ENCODE data around the gene ZNF77. TPM values are rescaled to one million over a fixed set of nuclear protein-coding genes. Genes with fewer than 3 reads are reported as not detected.

Gene ZNF77
- total and polyA plus RNA-seq, 9 donors: 3.0 to 7.4 (median 5.2) TPM

DNA sequence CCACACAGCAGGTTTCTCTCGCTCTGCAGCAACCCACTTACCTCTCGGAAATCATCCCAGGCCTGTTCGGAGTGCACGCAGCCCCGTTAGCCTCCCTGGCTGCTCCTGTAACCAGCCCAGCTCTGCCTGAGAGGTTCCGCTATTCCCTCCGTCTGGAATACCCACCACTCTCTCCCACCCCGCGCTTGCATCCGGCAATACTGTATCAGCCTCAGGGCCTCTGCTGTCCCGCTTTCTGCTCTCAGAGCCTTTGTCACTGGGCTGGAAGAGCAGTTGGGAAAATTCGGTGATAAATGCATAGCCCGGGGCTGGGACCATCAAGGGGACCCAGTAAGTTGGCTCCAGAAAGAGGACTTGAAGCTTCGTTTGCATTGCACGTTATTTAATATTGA, 31.8 kb upstream of the ZNF77 start:
- intact Hi-C loops (cut with DNase I): no loop called here
- DNase-seq: no peak
- peaks cover 10% of the 10 kb centered on the region for H3K4me1 ChIP-seq (ENCODE audit: insufficient read depth)
- WGBS, 3 donors: 3 to 12% (median 9%) methylated on average over 15 of the region's 15 CpGs
- no peaks in the 10 kb centered on the region for H3K9me3 ChIP-seq
- TF ChIP-seq POLR2A (IDR thresholded peaks at IDR 0.05) (no peak), EP300 (IDR thresholded peaks at IDR 0.05) (no peak)
- TF ChIP-seq, protein P1, sequence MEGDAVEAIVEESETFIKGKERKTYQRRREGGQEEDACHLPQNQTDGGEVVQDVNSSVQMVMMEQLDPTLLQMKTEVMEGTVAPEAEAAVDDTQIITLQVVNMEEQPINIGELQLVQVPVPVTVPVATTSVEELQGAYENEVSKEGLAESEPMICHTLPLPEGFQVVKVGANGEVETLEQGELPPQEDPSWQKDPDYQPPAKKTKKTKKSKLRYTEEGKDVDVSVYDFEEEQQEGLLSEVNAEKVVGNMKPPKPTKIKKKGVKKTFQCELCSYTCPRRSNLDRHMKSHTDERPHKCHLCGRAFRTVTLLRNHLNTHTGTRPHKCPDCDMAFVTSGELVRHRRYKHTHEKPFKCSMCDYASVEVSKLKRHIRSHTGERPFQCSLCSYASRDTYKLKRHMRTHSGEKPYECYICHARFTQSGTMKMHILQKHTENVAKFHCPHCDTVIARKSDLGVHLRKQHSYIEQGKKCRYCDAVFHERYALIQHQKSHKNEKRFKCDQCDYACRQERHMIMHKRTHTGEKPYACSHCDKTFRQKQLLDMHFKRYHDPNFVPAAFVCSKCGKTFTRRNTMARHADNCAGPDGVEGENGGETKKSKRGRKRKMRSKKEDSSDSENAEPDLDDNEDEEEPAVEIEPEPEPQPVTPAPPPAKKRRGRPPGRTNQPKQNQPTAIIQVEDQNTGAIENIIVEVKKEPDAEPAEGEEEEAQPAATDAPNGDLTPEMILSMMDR (IDR thresholded peaks at IDR 0.05): no peak
- H3K27ac ChIP-seq: no peak overlapping the region
- no peaks in the 10 kb centered on the region for H3K36me3 ChIP-seq
- H3K27me3 ChIP-seq: no peaks in the 10 kb centered on the region
- H3K4me3 ChIP-seq: peak overlapping the region; percentile 43

- H3K27ac ChIP-seq: no peak overlapping the region
- intact Hi-C loops (cut with DNase I): no loop called here
These were observed 29.7 kb upstream of the ZNF77 start for GRCh38 chr19:2974342-2975041.

DNA sequence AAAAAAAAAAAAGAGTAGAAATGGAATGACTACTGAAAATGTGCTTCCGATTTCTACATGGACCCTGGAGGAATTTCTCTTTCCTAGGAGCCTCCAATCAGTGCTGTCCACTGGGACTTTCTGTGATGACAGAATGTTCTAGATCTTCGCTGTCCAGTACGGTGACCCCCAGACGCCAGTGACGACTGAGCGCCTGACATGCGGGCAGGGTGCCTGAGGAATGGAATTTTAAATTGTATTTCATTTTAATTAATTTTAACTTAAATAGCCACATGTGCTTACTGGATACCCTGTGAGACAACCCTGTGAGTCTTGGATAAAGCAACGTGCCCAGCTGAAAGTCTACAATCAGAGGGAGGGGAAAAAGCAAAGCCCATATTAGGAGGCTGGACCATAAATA, 28.5 kb upstream of the ZNF77 start:
- TF ChIP-seq POLR2A (IDR thresholded peaks at IDR 0.05): no peak
- TF ChIP-seq EP300 (IDR thresholded peaks at IDR 0.05): peak; percentile 96
- Histone ChIP-seq H3K4me3 (no peak overlapping the region), H3K36me3 (no peaks in the 10 kb centered on the region), H3K27me3 (no peaks in the 10 kb centered on the region), H3K27ac (no peak overlapping the region), H3K4me1 (ENCODE audit: insufficient read depth) (peaks cover 16% of the 10 kb centered on the region), H3K9me3 (no peaks in the 10 kb centered on the region)
- WGBS, 3 donors: 23 to 41% (median 38%) methylated on average over 8 of the region's 8 CpGs
- peak in 1 of 5 donors; percentile 63 for DNase-seq
- intact Hi-C loops (cut with DNase I): no loop called here

More at GRCh38 chr19:2974342-2975041, 29.7 kb upstream of the ZNF77 start:
- H3K4me1 ChIP-seq (ENCODE audit: insufficient read depth): peaks cover 10% of the 10 kb centered on the region
- H3K27me3 ChIP-seq: no peaks in the 10 kb centered on the region
- no peak overlapping the region for H3K4me3 ChIP-seq
- TF ChIP-seq EP300 (IDR thresholded peaks at IDR 0.05) (no peak), POLR2A (IDR thresholded peaks at IDR 0.05) (no peak)
- TF ChIP-seq, protein P1 (IDR thresholded peaks at IDR 0.05): no peak
- peak in 2 of 5 donors; percentile 26 to 50 for DNase-seq
- H3K36me3 ChIP-seq: no peaks in the 10 kb centered on the region
- WGBS, 3 donors: 8 to 10% (median 9%) methylated on average over 14 of the region's 14 CpGs
- H3K9me3 ChIP-seq: no peaks in the 10 kb centered on the region

- Histone ChIP-seq H3K4me3 (no peak overlapping the region), H3K36me3 (no peaks in the 10 kb centered on the region), H3K9me3 (no peaks in the 10 kb centered on the region), H3K4me1 (ENCODE audit: insufficient read depth) (peaks cover 11% of the 10 kb centered on the region), H3K27me3 (no peaks in the 10 kb centered on the region), H3K27ac (no peak overlapping the region)
- no peak for DNase-seq
- WGBS, 3 donors: 67 to 74% (median 71%) methylated on average over 9 of the region's 9 CpGs
- TF ChIP-seq EP300 (IDR thresholded peaks at IDR 0.05) (peak; percentile 65), POLR2A (IDR thresholded peaks at IDR 0.05) (no peak)
- intact Hi-C loops (cut with DNase I): no loop called here
These were observed 25.5 kb upstream of the ZNF77 start for GRCh38 chr19:2970201-2970835.

- no peaks in the 10 kb centered on the region for H3K27me3 ChIP-seq
- no peak overlapping the region for H3K4me3 ChIP-seq
- intact Hi-C loops (cut with DNase I): loop anchor here in 1 of 4 donors (10.0 kb wide), 1 partner anchor 126 kb away; the partner anchor contains the start of gene GNA11
- no peaks in the 10 kb centered on the region for H3K9me3 ChIP-seq
- peak in 4 of 5 donors; percentile 35 to 64 (median 56) for DNase-seq
- no peak overlapping the region for H3K27ac ChIP-seq
- WGBS, 3 donors: 10 to 26% (median 17%) methylated on average over 5 of the region's 5 CpGs
- H3K4me1 ChIP-seq (ENCODE audit: insufficient read depth): peaks cover 9% of the 10 kb centered on the region
- no peaks in the 10 kb centered on the region for H3K36me3 ChIP-seq
- TF ChIP-seq EP300 (IDR thresholded peaks at IDR 0.05) (no peak), POLR2A (IDR thresholded peaks at IDR 0.05) (no peak)
- TF ChIP-seq, protein P1 (IDR thresholded peaks at IDR 0.05): no peak
These were observed 24.3 kb upstream of the ZNF77 start for GRCh38 chr19:2969104-2969504.

All from ovary (tissue), 9 donors.